Measurements from ENCODE around the gene LPAR3. TPM values are rescaled to one million over a fixed set of nuclear protein-coding genes. Genes with fewer than 3 reads are reported as not detected.
A peak's percentile ranks its signal among the peaks of the same experiment; 100 is the strongest.
"Not testable (repeated sequence)": the region's sequence is repeated elsewhere in the genome, so short reads cannot be mapped to it uniquely, and the experiment has no call there.

LPAR3 gene, protein sequence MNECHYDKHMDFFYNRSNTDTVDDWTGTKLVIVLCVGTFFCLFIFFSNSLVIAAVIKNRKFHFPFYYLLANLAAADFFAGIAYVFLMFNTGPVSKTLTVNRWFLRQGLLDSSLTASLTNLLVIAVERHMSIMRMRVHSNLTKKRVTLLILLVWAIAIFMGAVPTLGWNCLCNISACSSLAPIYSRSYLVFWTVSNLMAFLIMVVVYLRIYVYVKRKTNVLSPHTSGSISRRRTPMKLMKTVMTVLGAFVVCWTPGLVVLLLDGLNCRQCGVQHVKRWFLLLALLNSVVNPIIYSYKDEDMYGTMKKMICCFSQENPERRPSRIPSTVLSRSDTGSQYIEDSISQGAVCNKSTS
- total RNA-seq: 0.08 TPM

- no peak for DNase-seq (ENCODE audit: low spot score)
- ATAC-seq: peak; percentile 14
These were observed at the start of gene LPAR3 for GRCh38 chr1:84892705-84893618. LPAR3 (minus strand) TSS chr1:84893206; CDS start chr1:84866120, 27,086 bp downstream.

GRCh38 chr1:84941843-84942242 is 48.8 kb upstream of the LPAR3 start:
- ATAC-seq (no peak), DNase-seq (ENCODE audit: low spot score) (no peak)

DNA sequence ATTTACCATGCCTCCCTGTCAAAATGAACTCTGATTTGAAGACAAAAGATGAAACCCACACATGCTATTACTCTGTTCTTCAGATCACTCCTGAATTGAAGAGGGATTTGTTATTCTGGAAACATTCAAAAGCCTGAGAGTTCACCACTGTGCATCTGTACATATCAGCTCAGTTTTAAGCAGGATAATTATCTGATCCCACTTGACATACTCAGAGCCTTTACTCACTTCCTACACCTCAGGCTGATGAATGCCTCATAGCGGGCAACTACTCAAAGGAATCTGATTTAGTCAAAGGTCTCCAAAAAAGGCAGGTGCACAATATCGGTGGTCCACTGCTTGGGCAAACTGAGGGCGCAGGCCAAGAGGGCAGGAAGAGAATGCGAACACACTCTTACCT is 47.5 kb upstream of the LPAR3 start:
- ATAC-seq: no peak

DNA sequence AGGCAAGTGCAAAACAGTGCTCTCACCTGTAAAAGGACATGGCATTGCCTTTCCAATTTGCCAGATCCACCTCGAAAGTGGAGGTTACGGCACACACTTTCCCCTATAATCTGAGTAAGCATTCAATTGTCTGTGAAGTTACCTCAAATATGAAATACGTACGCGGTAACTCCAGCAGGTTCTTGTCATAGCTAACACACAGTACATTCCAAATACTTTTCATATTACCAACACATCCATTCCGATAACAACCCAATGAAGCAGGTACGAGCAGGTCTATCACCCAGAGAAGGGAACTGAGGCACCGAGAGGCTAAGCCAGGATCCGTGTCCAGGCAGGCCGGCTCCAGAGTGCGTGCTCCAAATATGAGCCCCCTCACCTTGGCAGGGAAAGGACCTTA is 46.8 kb upstream of the LPAR3 start:
- DNase-seq (ENCODE audit: low spot score) (no peak), ATAC-seq (no peak)

More for the DNA sequence above, 47.5 kb upstream of the LPAR3 start:
- no peak for DNase-seq (ENCODE audit: low spot score)

DNA sequence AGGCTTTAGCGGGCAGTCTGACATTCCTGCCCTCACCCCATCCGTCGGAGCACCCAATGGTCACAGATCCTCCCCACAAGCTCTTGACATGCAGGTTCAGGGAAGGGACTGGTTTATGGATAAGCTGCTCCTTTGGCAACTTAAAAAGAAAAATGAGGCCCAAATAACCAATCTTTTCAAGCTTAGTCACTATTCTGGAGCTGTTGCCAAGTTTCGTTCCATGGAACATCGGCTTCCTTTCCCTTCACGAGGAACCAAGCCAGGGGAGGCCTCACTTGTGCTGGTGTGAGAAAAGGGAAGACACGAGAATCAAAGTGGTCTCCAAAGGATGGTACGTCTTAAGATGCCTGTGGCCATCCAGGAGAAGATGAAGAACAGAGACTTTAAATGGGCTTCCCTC is 46.1 kb upstream of the LPAR3 start:
- no peak for DNase-seq (ENCODE audit: low spot score)
- no peak for ATAC-seq

- ATAC-seq: peak; percentile 96
- DNase-seq (ENCODE audit: low spot score): no peak
These were observed 43.3 kb upstream of the LPAR3 start for GRCh38 chr1:84936116-84936810.

DNA sequence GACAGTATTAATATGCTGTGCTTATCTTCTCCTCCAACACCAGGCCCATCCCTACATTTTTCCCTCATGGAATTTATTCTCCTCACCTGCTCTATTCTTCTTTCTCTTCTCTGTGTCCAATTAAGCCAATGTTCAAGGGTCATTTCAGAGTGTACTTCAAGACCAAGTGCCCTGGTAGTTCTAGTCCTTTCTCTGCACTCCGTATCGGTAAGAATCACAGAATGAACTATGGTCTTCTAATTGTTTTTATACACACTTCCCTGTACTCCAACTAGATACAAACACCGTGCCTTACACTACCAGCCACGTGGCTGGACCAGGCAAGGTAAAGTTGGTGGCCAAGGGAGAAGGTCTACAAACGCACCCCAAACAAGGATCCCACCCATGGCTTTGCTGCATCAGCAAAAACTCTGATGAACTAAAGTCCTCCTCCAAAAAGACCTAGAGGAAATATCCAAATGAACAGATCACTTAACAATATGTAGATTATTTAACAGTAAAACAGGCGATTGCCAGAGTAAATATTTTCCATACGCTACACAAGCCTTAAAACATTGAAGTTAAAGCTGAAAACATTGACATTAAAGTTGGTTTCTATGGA is 40.1 kb upstream of the LPAR3 start:
- ATAC-seq (no peak), DNase-seq (ENCODE audit: low spot score) (no peak)

GRCh38 chr1:84930831-84931230 is 37.8 kb upstream of the LPAR3 start:
- DNase-seq (ENCODE audit: low spot score) (no peak), ATAC-seq (no peak)

GRCh38 chr1:84930329-84930728 is 37.3 kb upstream of the LPAR3 start:
- DNase-seq (ENCODE audit: low spot score) (no peak), ATAC-seq (no peak)

DNA sequence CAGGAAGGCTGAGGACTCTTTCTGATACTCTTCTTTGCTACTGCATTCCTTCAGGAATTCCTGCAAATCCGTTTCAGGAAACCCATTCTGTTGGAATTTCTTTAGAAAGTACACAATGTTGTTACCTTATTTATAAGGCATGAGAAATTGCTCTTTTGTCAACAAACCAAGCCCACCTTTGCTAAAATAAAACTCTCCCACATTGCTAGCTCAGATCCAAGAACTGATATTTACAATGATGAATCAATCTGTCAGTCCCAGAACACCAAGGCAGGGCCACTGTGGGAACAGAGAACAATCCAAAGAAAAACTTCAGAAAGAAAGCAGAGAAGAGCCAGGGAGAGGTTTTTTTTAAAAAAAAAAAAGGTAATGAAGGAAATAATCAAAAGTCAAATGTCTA is 36.6 kb upstream of the LPAR3 start:
- DNase-seq (ENCODE audit: low spot score) (no peak), ATAC-seq (no peak)

DNA sequence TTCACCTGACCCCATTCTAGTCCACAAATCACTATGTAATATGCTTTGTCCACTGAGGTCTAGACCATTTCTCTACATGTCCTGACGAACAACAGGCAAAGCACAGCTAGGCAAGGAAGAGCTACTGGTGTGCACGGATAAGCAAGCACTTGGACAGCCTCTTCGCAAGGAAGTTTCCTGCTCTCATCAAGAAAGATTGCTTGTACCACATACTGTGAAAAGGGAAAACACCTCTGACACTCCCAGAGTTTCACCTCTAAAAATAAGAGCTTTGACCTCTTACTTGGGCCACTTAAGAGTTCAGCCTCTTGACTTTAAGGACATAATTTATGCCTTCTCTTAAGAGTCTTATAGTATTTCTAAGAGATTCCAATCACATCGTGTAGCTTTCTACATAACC is 36.0 kb upstream of the LPAR3 start:
- ATAC-seq (no peak), DNase-seq (ENCODE audit: low spot score) (no peak)

DNA sequence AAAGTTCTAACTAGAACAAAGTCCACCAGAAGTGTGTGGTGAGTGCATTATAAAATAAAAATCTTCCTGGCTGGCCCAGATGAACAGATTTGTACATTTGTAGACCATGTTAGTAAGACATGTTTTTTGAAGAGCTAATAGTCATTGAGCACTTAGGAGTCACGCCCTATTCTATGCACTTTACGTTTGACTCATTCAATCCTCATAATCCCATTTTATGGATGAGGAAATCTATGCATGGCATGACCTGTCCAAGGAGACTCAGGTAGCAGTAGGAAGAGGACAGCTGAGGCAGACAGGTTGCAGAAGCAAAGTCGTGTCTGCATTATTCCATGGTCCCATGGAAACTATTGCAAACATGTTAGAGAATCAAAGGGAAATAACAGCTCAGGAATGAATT is 30.3 kb upstream of the LPAR3 start:
- ATAC-seq: no peak
- no peak for DNase-seq (ENCODE audit: low spot score)

DNA sequence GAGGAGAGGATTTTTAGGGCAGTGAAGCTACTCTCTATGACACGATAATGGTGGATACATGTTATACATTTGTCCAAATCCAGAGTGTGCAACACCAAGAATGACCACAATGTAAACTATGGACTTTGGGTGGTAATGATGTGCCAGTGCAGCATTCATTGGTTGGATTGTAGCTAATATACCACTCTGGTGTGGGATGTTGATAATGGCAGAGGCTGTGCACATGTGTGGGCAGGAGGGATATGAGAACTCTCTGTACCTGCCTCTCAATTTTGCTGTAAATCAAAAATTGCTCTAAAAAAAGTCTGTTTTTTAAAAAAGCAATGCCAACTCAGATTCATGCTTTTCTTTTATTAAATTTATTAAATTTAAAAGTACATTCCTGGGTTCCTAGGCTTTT is 27.2 kb upstream of the LPAR3 start:
- DNase-seq (ENCODE audit: low spot score) (no peak), ATAC-seq (no peak)

DNA sequence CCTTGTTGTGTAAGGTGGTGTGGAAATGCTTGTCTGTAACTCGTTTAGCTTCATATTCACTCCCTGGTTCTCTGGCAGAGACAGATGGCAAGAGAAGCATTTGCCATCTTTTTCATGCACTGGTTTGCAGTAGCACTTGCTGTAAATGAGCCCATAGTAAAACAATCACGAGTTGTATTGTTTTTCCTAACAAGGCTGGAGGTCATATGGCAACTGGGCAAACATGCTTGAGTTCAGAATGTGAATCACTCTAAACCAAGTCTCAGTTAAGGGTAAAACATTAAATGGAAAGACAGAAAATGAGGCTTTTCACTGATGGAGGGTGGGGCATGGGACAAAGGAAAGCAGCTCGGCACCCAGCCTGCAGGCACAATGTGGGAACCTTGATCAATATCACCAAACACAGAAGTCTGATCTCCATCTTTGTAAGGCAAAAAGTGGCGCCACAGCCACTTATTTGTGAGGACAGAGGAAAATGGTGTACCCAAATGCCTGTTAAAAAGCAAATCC is 26.5 kb upstream of the LPAR3 start:
- DNase-seq (ENCODE audit: low spot score): no peak
- ATAC-seq: no peak

DNA sequence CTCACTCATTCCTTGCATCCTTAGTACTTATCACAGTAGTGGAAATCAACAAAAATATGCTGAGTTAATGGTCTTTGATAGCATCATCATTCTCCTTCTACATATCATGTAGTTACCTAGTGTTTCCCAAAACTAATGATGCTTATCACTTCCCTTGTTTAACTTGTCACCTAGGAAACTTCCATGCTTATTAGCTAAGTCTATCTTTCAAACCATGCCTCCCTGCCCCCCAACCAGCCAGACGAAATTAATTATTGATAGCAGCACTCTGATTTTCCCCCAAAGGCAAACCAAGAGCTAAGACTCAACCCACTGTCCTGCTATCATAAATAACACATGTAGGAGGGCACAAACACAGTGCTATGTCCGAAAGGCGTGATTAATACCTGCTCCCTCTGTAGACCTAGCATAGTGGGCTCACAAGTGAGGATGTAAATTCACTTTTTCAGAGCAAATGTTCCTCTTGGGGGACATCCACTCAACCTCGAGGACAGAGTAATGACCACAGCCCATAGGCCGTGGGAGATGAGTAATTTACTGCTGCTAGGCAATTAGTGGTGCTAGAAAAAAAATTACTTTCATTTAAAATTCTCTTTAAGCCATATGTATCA is 25.8 kb upstream of the LPAR3 start:
- ATAC-seq (no peak), DNase-seq (ENCODE audit: low spot score) (no peak)

- ATAC-seq: no peak
- DNase-seq (ENCODE audit: low spot score): no peak
These were observed 23.9 kb upstream of the LPAR3 start for GRCh38 chr1:84916897-84917296.

DNA sequence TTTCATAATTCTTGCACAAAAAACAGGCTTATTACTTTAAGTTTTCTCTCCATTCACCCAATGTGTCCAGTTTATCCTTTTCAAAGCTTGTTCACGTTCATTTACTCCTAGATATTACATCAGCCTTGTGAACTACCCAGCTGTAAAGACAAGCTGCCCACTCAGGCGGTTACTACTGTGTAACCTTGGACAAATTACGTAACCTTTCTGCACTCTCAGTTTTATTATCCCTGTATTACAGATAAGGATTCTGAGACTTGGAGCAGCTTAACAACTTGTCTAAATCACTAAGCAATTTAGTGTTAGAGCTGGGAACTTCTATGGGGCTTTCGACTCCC is 20.5 kb upstream of the LPAR3 start:
- peak; percentile 64 for ATAC-seq
- no peak for DNase-seq (ENCODE audit: low spot score)

- DNase-seq (ENCODE audit: low spot score) (no peak), ATAC-seq (no peak)
These were observed 19.9 kb upstream of the LPAR3 start for GRCh38 chr1:84912726-84913554.

- not testable (repeated sequence) for ATAC-seq; DNase-seq (ENCODE audit: low spot score)
These were observed 15.9 kb upstream of the LPAR3 start for GRCh38 chr1:84908746-84909464.
